Measurements from ENCODE around the gene WDFY2. TPM values are rescaled to one million over a fixed set of nuclear protein-coding genes. Genes with fewer than 3 reads are reported as not detected.

Gene WDFY2
- total RNA-seq, 1 donor from 2014 or later: 20.7 TPM

DNA sequence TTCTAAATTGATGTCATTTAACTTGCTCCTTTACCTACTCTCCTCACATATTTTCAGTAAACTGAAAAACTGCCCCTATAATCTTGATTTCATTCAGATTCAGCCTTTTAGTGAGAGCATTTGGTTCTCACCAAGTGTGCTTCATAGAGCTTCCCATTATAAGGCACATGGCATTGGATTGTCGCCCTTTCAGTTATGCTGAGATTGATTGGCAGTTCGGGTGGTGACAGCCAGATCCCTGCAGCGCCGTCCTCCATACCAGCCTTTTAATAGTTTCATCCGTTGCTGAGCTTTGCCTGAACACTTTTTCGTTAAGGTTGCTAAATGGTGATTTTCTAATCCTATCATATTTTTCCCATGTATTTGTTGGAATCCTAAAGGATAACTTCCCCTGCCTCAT, 139.3 kb downstream of the WDFY2 start:
- Mint-ChIP-seq H3K27ac (ENCODE audit: unreplicated experiment) (no peak overlapping the region), H3K36me3 (ENCODE audit: unreplicated experiment) (peaks cover 22% of the 10 kb centered on the region), H3K9me3 (ENCODE audit: unreplicated experiment) (no peaks in the 10 kb centered on the region), H3K4me3 (ENCODE audit: unreplicated experiment) (no peak overlapping the region), H3K27me3 (ENCODE audit: unreplicated experiment) (no peaks in the 10 kb centered on the region), H3K4me1 (ENCODE audit: unreplicated experiment) (peaks cover 46% of the 10 kb centered on the region)
- DNase-seq (ENCODE audit: extremely low spot score, unreplicated experiment): no peak
- no peak for TF ChIP-seq CTCF (IDR thresholded peaks at IDR 0.05)

DNA sequence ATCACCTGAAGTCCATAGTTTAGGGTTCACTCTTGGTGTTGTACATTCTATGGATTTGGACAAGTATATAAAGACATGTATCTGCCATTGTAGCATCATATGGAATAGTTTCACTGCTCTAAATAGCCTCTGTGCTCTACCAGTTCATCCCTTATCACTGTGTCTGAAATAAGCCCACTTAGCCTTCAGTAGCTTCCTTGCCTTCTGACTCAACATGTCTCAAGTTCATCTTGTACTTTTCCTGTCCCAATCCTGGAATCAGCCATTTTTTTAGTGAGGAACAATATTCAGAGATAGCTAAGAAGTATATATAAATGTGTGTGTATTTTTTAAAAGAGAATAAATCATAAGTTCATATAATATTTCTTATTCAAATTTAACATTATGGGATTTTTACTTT, 140.5 kb downstream of the WDFY2 start:
- no peak for TF ChIP-seq CTCF (IDR thresholded peaks at IDR 0.05)
- Mint-ChIP-seq H3K27me3 (ENCODE audit: unreplicated experiment) (no peaks in the 10 kb centered on the region), H3K4me1 (ENCODE audit: unreplicated experiment) (peaks cover 37% of the 10 kb centered on the region), H3K9me3 (ENCODE audit: unreplicated experiment) (no peaks in the 10 kb centered on the region), H3K36me3 (ENCODE audit: unreplicated experiment) (peaks cover 20% of the 10 kb centered on the region), H3K27ac (ENCODE audit: unreplicated experiment) (no peak overlapping the region), H3K4me3 (ENCODE audit: unreplicated experiment) (no peak overlapping the region)
- no peak for DNase-seq (ENCODE audit: extremely low spot score, unreplicated experiment)

DNA sequence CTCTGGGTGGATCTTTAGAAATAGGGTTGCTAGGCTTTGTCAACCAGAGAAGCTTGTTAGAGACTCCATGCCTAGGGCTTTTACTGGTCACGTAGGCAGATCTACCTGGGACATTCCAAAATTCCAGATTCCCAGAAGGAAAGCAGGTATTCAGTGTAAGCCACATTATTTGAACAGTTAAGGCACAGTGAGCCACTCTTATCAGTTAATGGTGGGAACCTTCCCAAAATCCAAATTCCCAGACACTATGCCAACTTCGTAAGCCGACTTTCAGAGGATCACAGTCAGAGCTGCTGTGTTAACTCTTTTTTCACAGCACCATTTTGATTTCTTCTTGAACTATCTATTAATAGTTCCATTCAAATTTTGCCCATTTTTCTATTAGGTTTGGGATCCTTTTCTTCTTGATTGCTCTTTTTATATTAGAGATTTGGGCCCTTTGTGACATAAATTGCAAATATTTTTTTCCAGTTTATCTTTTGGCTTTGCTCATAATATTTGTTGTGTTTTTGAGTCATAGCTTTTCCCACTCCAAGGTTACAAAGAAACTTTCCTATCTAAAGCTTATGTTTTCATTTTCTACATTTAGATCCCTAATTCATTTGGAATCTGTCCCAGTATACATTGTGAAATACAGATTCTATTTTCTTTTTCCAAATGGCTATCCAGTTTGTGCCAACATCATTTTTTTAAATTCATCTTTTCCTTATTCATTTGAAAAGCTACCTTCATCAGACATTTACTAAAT, 142.4 kb downstream of the WDFY2 start:
- no peak for TF ChIP-seq CTCF (IDR thresholded peaks at IDR 0.05)
- H3K27ac Mint-ChIP-seq (ENCODE audit: unreplicated experiment): peak overlapping the region; percentile 87
- DNase-seq (ENCODE audit: extremely low spot score, unreplicated experiment): no peak
- peaks cover 16% of the 10 kb centered on the region for H3K36me3 Mint-ChIP-seq (ENCODE audit: unreplicated experiment)
- H3K4me3 Mint-ChIP-seq (ENCODE audit: unreplicated experiment): no peak overlapping the region
- no peaks in the 10 kb centered on the region for H3K27me3 Mint-ChIP-seq (ENCODE audit: unreplicated experiment)
- no peaks in the 10 kb centered on the region for H3K9me3 Mint-ChIP-seq (ENCODE audit: unreplicated experiment)
- H3K4me1 Mint-ChIP-seq (ENCODE audit: unreplicated experiment): peaks cover 30% of the 10 kb centered on the region

- H3K27ac Mint-ChIP-seq (ENCODE audit: unreplicated experiment): no peak overlapping the region
- no peak for TF ChIP-seq CTCF (IDR thresholded peaks at IDR 0.05)
- peaks cover 13% of the 10 kb centered on the region for H3K36me3 Mint-ChIP-seq (ENCODE audit: unreplicated experiment)
- H3K27me3 Mint-ChIP-seq (ENCODE audit: unreplicated experiment): no peaks in the 10 kb centered on the region
- no peak overlapping the region for H3K4me3 Mint-ChIP-seq (ENCODE audit: unreplicated experiment)
- DNase-seq (ENCODE audit: extremely low spot score, unreplicated experiment): no peak
- H3K9me3 Mint-ChIP-seq (ENCODE audit: unreplicated experiment): no peaks in the 10 kb centered on the region
- peaks cover 19% of the 10 kb centered on the region for H3K4me1 Mint-ChIP-seq (ENCODE audit: unreplicated experiment)
Observed at GRCh38 chr13:51727634-51728274, 143.5 kb downstream of the WDFY2 start.

GRCh38 chr13:51728275-51728673, 144.0 kb downstream of the WDFY2 start:
- H3K9me3 Mint-ChIP-seq (ENCODE audit: unreplicated experiment): no peaks in the 10 kb centered on the region
- H3K4me3 Mint-ChIP-seq (ENCODE audit: unreplicated experiment): no peak overlapping the region
- no peaks in the 10 kb centered on the region for H3K27me3 Mint-ChIP-seq (ENCODE audit: unreplicated experiment)
- peaks cover 12% of the 10 kb centered on the region for H3K36me3 Mint-ChIP-seq (ENCODE audit: unreplicated experiment)
- H3K27ac Mint-ChIP-seq (ENCODE audit: unreplicated experiment): no peak overlapping the region
- H3K4me1 Mint-ChIP-seq (ENCODE audit: unreplicated experiment): peaks cover 14% of the 10 kb centered on the region
- no peak for TF ChIP-seq CTCF (IDR thresholded peaks at IDR 0.05)
- DNase-seq (ENCODE audit: extremely low spot score, unreplicated experiment): no peak

Data from osteocyte (in vitro differentiated cells).